Measurements from ENCODE around the gene SV2B.

- TF ChIP-seq CTCF (IDR thresholded peaks at IDR 0.05) (no peak), ZFX (IDR thresholded peaks at IDR 0.05; ENCODE audit: borderline replicate concordance) (no peak)
Measured at GRCh38 chr15:91264651-91265351, 164.7 kb downstream of the SV2B start.

Data from 22Rv1 (cell line).